Hindlimb muscle (tissue), 1 donor: ENCODE measurements around the gene OIP5. TPM values are rescaled to one million over a fixed set of nuclear protein-coding genes. Genes with fewer than 3 reads are reported as not detected.
"Not testable (repeated sequence)": the region's sequence is repeated elsewhere in the genome, so short reads cannot be mapped to it uniquely, and the experiment has no call there.

Experiments used
- DNase-seq: peaks from one replicate; pipeline ENCODE4 v3.0.0-alpha.2; 2013
- polyA plus RNA-seq: library from polyadenylated mRNA; unstranded; fragments of 120-200 nt; gene quantifications from one replicate; pipeline ENCODE4 v1.2.1, GENCODE V29; 2013; ENCODE audit not compliant: insufficient read length

OIP5 gene
- 3.4 TPM for polyA plus RNA-seq

- DNase-seq = peak; percentile 99
Measured at GRCh38 chr15:41332194-41333025, at the start of gene OIP5, which contains the start of gene NUSAP1. Gene OIP5, minus strand, starts transcription at chr15:41332591. Its CDS starts 30 bp downstream, at chr15:41332561. Gene NUSAP1, plus strand, starts transcription at chr15:41332881. Its CDS starts 77 bp downstream, at chr15:41332958.

DNA sequence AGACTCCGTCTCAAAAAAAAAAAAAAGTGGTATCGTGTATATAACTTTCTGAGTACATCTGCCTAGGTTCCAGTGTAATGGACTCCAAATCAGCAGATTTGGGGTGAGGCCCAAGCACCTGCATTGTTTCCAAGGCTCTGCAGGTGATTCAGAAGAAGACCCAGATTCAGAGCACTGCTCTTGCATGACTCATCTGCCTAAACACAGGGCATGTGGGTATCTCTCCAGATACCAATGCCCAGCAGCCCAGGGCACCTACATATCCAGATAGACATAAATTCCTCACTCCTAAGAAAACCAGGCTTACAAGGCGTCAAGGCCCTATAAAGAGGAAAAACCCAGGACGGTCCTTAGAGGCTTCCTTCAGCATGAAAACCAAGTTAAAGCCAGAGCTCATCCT lies 45.6 kb upstream of the OIP5 start:
- DNase-seq = no peak

- no peak for DNase-seq
Measured at GRCh38 chr15:41367418-41367817, 35.0 kb upstream of the OIP5 start.

DNA sequence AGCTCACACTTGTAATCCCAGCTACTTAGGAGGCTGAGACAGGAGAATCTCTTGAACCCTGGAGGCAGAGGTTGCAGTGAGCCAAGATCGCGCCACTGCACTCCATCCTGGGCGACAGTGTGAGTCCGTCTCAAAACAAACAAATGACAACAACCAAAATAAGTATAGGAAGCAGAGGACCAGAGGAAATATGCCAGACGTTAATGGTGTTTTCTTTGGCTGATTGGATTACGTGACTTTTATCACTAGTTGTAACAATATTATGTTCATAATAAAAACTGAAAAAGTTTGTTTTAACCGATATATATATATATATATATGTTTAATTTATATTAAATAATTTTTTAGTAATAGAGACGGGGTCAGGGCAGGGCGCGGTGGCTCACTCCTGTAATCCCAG lies 22.0 kb upstream of the OIP5 start:
- no peak for DNase-seq

DNA sequence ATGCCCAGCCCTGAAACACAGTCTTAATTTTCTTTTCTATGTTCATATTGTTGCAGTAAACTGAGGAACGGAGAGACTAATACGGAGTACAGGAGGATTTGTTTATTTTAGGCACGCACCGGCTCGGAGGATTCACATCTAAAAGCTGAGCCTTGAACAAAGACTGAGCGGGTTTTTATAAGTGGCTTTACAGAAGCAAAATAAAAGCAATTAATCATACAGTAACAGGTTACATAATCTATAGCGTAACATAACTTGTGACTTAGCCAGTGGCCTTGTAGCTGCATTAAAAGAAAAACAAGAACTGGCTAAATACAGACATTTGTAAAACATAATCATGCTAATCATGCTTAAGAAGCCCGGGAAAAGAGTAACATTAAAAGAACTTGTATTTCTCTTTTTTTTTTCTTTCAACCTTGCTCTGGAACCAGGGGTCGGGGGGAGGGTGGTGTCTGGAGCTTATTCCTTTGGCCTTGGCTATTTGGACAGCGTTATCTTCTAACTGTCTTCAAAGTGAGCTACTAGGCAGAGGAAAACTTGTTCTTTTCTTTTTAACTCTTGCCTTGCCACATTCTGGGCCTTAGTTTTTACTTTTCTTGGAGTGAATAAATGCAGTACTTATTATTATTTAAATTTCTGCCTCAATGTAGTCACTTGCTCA lies 17.8 kb upstream of the OIP5 start:
- DNase-seq = no peak

DNA sequence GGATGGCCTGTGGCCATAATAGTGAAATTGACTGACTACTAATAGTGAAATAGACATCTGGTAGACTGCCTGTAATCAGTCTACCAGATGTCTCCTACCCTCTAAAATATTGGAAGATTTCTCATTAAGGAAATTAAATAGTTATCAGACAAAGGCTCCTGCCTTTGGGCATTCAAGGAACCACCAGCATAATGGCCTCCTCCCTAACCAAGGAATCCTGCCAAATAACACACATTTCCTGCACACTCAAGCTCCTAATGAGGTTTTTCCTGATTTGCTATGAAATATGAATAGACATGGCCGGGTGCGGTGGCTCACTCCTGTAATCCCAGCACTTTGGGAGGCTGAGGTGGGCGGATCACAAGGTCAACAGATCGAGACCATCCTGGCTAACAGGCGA lies 14.8 kb upstream of the OIP5 start:
- no peak for DNase-seq

- DNase-seq = no peak
Measured at GRCh38 chr15:41341519-41341918, 9.1 kb upstream of the OIP5 start.

GRCh38 chr15:41340189-41340695 lies 7.9 kb upstream of the OIP5 start:
- no peak for DNase-seq

GRCh38 chr15:41337631-41338522 lies 5.5 kb upstream of the OIP5 start:
- no peak for DNase-seq

DNA sequence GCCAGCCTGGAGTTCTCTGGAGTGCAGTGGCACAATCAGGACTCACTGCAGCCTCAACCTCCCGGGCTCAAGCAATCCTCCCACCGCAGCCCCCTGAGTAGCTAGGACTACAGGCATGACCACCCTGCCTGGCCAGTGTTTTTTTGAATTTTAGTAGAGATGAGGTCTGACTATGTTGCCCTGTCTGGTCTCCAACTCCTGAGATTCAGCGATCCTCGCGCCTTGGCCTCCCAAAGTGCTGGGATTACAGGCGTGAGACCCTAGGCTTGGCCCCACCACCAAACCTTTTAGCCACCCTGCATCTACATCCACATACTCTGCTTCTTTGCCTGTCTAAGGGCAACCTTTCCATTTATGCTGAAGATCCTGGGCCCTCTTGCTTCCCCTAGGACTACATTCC lies 4.7 kb upstream of the OIP5 start:
- no peak for DNase-seq

DNA sequence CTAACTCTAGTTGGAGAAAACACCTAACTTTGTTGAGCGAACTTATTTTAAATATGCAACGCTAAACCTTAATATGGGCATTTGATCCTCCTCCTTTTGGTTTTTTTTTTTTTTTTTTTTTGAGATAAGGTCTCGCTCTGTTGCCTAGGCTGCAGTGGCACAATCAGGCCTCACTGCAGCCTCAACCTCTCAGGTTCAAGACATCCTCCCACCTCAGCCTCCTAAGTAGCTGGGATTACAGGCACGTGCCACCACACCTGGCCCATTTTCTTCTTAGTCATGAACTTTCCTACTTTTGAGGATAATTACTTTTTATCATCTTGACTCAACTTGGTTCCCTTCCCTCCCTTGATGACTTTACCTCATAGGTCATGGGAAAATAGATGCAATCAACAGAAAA lies 4.2 kb upstream of the OIP5 start:
- DNase-seq = no peak

GRCh38 chr15:41334293-41335120 lies 2.1 kb upstream of the OIP5 start:
- DNase-seq = no peak

- no peak for DNase-seq
Measured at GRCh38 chr15:41333026-41333562, 703 bp upstream of the OIP5 start.

DNA sequence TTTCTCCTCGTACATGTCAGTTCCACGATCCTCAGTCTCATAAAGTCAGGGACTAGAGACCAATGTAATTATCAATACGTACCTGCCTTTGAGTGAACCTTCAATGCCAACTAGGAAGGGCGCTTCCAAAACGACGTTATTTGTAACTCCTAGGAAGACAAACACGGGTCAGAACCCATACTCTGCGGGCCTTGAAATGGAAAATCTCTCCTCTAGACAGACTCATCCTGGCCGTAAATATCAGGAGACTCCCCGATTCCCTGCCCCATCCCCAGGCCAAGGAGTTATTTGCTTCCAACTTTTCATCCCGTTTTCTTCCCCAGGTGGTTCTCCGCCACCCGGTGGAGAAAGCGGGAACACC lies 578 bp downstream of the OIP5 start:
- DNase-seq = no peak

DNA sequence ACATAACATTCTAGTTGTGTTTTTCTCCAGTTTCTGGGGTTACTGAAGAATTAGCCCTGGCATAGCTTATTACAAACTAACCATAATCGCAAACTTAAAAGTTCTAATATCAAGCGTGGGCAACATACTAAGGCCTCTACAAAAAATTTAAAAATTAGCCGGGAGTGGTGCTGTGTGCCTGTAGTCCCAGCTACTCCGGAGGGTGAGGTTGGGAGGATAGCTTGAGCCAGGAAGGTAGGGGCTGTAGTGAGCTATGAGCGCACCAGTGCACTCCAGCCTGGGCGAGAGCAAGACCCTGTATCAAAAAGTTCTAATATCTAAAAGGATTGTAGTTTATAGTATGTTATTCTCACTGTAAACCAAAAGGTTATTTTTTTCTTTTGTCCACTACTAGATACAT lies 1.1 kb downstream of the OIP5 start:
- DNase-seq = no peak

- DNase-seq = no peak
Measured at GRCh38 chr15:41323611-41324010, 8.8 kb downstream of the OIP5 start.

DNA sequence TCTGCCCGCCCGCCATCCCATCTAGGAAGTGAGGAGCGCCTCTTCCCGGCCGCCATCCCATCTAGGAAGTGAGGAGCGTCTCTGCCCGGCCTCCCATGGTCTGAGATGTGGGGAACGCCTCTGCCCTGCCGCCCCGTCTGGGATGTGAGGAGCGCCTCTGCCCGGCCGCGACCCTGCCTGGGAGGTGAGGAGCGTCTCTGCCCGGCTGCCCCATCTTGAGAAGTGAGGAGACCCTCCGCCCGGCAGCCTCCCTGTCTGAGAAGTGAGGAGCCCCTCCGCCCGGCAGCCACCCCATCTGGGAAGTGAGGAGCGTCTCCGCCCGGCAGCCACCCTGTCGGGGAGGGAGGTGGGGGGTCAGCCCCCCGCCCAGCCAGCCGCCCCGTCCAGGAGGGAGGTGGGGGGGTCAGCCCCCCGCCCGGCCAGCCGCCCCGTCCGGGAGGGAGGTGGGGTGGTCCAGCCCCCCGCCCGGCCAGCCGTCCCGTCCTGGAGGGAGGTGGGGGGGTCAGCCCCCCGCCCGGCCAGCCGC lies 11.5 kb downstream of the OIP5 start:
- not testable (repeated sequence) for DNase-seq

- DNase-seq = no peak
Measured at GRCh38 chr15:41309226-41309905, 23.0 kb downstream of the OIP5 start.

GRCh38 chr15:41307679-41308078 lies 24.7 kb downstream of the OIP5 start:
- DNase-seq = no peak

DNA sequence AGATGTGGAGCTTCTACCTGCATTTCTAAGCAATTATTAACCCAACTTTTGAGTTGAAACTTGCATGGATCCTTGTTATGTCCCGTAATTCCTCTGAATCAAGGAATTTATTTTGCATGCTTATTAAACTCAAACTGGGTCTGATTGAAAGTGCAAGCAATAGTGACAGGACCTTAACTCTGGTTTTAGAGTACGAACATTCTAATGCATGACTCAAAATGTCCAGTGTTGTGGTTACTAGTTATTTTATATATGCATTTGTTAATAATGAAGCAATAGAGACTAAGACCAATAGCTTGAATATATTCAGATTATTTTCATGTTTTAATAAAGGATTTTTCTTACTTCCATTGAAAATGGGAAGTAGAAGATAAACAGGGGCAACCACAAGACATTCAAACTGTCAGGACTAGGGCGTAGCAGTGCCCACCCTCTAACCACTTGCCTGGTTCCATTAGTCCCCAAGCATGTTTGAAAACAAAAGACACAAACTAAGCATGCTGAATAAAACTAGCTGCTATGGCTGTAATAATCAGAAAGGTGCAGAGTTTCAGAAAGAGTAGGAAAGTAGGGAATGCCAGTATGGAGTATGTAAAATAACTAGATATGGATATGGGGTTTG lies 28.1 kb downstream of the OIP5 start:
- DNase-seq = no peak
